Stimulated activated CD4-positive, alpha-beta T cell treated with anti-CD3 and anti-CD28 coated beads, Interleukin-4, amount 100 ng/mL, for 48 hours (primary cell): Measurements from ENCODE around the gene NEDD4L.

Source experiments
- DNase-seq, 2 donors: peaks; one replicate each; pipeline ENCODE4 v3.0.0-alpha.2; 2020; ENCODE audit warnings: low read depth in 2 of 2

The NEDD4L gene

GRCh38 chr18:58052960-58053359 lies 8.9 kb downstream of the NEDD4L start:
- no peak for DNase-seq

GRCh38 chr18:58054041-58054781 lies 10.2 kb downstream of the NEDD4L start:
- DNase-seq, result no peak

- DNase-seq, result no peak
Measured at GRCh38 chr18:58055890-58056558, 12.0 kb downstream of the NEDD4L start.

- DNase-seq, result no peak
Measured at GRCh38 chr18:58056852-58057251, 12.8 kb downstream of the NEDD4L start.

GRCh38 chr18:58057291-58057965 lies 13.4 kb downstream of the NEDD4L start:
- DNase-seq, result no peak

- no peak for DNase-seq
Measured at GRCh38 chr18:58058720-58059119, 14.7 kb downstream of the NEDD4L start.

- DNase-seq, result no peak
Measured at GRCh38 chr18:58060254-58060653, 16.2 kb downstream of the NEDD4L start.

- DNase-seq, result no peak
Measured at GRCh38 chr18:58061349-58061748, 17.3 kb downstream of the NEDD4L start.

- DNase-seq, result no peak
Measured at GRCh38 chr18:58064406-58064998, 20.5 kb downstream of the NEDD4L start.

GRCh38 chr18:58065956-58066355 lies 21.9 kb downstream of the NEDD4L start:
- no peak for DNase-seq

GRCh38 chr18:58067601-58068000 lies 23.6 kb downstream of the NEDD4L start:
- DNase-seq, result no peak

GRCh38 chr18:58069099-58069498 lies 25.1 kb downstream of the NEDD4L start:
- DNase-seq, result no peak

GRCh38 chr18:58069721-58070292 lies 25.8 kb downstream of the NEDD4L start:
- DNase-seq, result no peak

- DNase-seq, result no peak
Measured at GRCh38 chr18:58076052-58076451, 32.0 kb downstream of the NEDD4L start.

- no peak for DNase-seq
Measured at GRCh38 chr18:58077329-58077728, 33.3 kb downstream of the NEDD4L start.

- no peak for DNase-seq
Measured at GRCh38 chr18:58078889-58079573, 35.0 kb downstream of the NEDD4L start.

GRCh38 chr18:58080451-58080850 lies 36.4 kb downstream of the NEDD4L start:
- no peak for DNase-seq

GRCh38 chr18:58087928-58088690 lies 44.1 kb downstream of the NEDD4L start:
- DNase-seq, result no peak

GRCh38 chr18:58088691-58089065 lies 44.7 kb downstream of the NEDD4L start:
- DNase-seq, result no peak

GRCh38 chr18:58091099-58091611 lies 47.1 kb downstream of the NEDD4L start:
- no peak for DNase-seq
